Activated T-cell treated with anti-CD3 and anti-CD28 coated beads, Interleukin-2, amount 50 U/mL, for 24 hours (primary cell): ENCODE results near the gene NEDD4.
"Not testable (repeated sequence)": the region's sequence is repeated elsewhere in the genome, so short reads cannot be mapped to it uniquely, and the experiment has no call there.

Source experiments
- DNase-seq: peaks from one replicate; pipeline ENCODE4 v3.0.0-alpha.2; 2020
- H3K27ac Mint-ChIP-seq: 2 replicates; pipeline ENCODE4 v1.8.0; 2020; ENCODE audit warnings: mild to moderate bottlenecking, mixed read lengths
- H3K27me3 Mint-ChIP-seq: 2 replicates; pipeline ENCODE4 v1.8.0; 2020; ENCODE audit warnings: mixed read lengths
- H3K36me3 Mint-ChIP-seq: 2 replicates; pipeline ENCODE4 v1.8.0; 2020; ENCODE audit warnings: low read depth, mixed read lengths
- H3K4me1 Mint-ChIP-seq: 2 replicates; pipeline ENCODE4 v1.8.0; 2020; ENCODE audit warnings: low read depth, mixed read lengths
- H3K4me3 Mint-ChIP-seq: 2 replicates; pipeline ENCODE4 v1.8.0; 2020; ENCODE audit warnings: mild to moderate bottlenecking, moderate library complexity, mixed read lengths
- H3K9me3 Mint-ChIP-seq: 2 replicates; pipeline ENCODE4 v1.8.0; 2020; ENCODE audit warnings: mixed read lengths

Gene NEDD4

DNA sequence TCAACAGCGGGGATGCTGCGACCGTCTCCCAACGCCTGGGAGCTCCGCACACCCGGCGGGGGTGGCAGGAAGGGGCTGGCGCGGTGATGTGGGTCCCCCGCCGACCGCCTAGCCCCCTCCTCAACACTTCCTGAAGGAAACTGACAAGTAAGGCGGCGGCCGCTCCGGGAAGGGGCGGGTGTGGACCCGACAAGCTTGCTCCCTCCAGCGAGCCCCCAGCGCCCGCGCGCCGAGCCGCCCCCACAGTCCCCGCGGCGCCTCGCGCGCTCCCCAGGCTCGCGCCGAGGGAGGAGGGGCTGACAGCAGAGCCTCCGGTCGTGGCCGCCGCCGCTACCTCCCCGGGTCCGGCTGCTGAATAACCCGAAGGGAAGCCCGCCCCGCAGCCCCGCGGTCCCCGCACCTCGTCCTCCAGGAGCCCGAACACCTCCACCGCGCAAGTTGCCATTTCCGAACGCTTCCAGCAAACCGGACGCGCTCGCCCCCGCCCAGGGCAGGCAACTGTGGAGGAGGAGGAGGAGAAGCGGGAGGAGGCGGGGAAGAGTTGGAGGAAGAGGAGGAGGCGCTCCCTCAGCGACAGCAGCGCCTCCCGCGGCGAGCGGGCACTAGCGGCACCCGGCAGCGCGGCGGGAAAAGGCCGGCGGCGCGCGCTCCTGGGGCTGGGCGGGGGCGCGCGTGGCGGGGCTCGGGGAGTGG, at the start of gene NEDD4:
Gene NEDD4, minus strand, starts transcription at position 502 of the 693 bp plus-strand sequence. Its CDS starts 57 bp downstream, at position 445.
- Mint-ChIP-seq H3K4me1 (peaks cover 29% of the 10 kb centered on the region), H3K36me3 (peaks cover 10% of the 10 kb centered on the region), H3K27ac (peak within 1 kb of the TSS; percentile 84), H3K27me3 (peaks cover 2% of the 10 kb centered on the region), H3K9me3 (no peaks in the 10 kb centered on the region), H3K4me3 (peak within 1 kb of the TSS; percentile 90)
- peak; percentile 87 for DNase-seq

DNA sequence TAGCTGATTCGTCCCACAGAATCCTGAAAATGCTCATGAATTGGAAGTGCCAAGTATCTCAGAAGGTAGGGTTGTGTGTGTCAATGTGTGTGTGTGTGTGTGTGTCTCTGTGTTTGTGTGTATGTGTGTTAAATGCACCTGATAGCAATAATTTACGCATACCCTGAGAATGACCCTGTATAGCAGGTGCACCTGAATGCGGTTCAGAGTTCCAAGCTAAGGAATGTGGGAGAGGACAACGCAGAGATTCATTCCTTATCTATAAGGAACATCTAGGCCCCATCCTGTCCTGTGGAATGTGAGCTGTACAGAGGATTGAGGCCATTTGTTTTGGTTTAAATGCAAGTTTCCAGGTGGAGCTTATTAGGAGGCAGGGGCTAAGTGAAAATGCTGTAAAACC, 49.1 kb upstream of the NEDD4 start:
- DNase-seq: no peak
- H3K27ac Mint-ChIP-seq: peak overlapping the region; percentile 82
- no peak overlapping the region for H3K4me3 Mint-ChIP-seq
- H3K9me3 Mint-ChIP-seq: peaks cover 34% of the 10 kb centered on the region
- H3K36me3 Mint-ChIP-seq: peaks cover 9% of the 10 kb centered on the region
- peaks cover 63% of the 10 kb centered on the region for H3K4me1 Mint-ChIP-seq
- H3K27me3 Mint-ChIP-seq: no peaks in the 10 kb centered on the region

GRCh38 chr15:56042031-56042430, 48.6 kb upstream of the NEDD4 start:
- Mint-ChIP-seq H3K4me3 (no peak overlapping the region), H3K9me3 (peaks cover 34% of the 10 kb centered on the region), H3K27ac (peak overlapping the region; percentile 12), H3K27me3 (no peaks in the 10 kb centered on the region), H3K4me1 (peaks cover 65% of the 10 kb centered on the region), H3K36me3 (peaks cover 9% of the 10 kb centered on the region)
- DNase-seq: no peak

GRCh38 chr15:56040081-56041035, 46.9 kb upstream of the NEDD4 start:
- Mint-ChIP-seq H3K4me3 (no peak overlapping the region), H3K27me3 (no peaks in the 10 kb centered on the region), H3K9me3 (peaks cover 28% of the 10 kb centered on the region), H3K4me1 (peaks cover 65% of the 10 kb centered on the region), H3K36me3 (peaks cover 9% of the 10 kb centered on the region), H3K27ac (no peak overlapping the region)
- no peak for DNase-seq

- DNase-seq: no peak
- Mint-ChIP-seq H3K4me1 (peaks cover 59% of the 10 kb centered on the region), H3K27me3 (no peaks in the 10 kb centered on the region), H3K4me3 (no peak overlapping the region), H3K27ac (peak overlapping the region; percentile 66), H3K36me3 (peaks cover 9% of the 10 kb centered on the region), H3K9me3 (peaks cover 20% of the 10 kb centered on the region)
Measured at GRCh38 chr15:56038707-56039106, 45.3 kb upstream of the NEDD4 start.

GRCh38 chr15:56038015-56038414, 44.6 kb upstream of the NEDD4 start:
- no peak overlapping the region for H3K4me3 Mint-ChIP-seq
- peaks cover 52% of the 10 kb centered on the region for H3K4me1 Mint-ChIP-seq
- H3K27ac Mint-ChIP-seq: peak overlapping the region; percentile 77
- peaks cover 17% of the 10 kb centered on the region for H3K9me3 Mint-ChIP-seq
- DNase-seq: no peak
- no peaks in the 10 kb centered on the region for H3K27me3 Mint-ChIP-seq
- H3K36me3 Mint-ChIP-seq: peaks cover 9% of the 10 kb centered on the region

DNA sequence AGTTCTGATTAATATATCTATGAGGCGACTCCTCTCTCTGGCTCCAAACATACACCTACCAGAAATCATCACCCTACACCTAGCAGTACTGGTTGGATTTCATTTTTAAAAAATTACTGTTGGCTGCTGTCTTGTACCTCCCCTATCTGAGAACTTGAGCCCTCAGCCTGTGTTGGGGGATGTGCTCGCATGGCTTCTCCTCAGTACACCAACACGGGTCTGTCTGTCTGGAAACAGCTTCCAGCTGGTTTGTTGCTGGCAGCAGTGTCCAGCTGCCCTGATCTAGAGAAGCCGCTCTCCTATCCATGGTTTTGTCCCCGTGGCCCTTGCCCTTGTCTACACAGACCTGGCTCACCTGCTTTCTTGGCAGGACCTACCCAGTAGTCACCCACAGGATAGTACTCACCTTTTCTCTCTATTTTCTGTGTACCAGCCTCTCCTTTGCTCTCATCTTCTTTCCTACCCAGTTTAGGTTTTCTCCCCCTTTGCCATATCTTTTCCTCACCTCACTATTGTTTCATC, 43.2 kb upstream of the NEDD4 start:
- H3K36me3 Mint-ChIP-seq: peaks cover 9% of the 10 kb centered on the region
- DNase-seq: no peak
- peaks cover 39% of the 10 kb centered on the region for H3K4me1 Mint-ChIP-seq
- no peaks in the 10 kb centered on the region for H3K27me3 Mint-ChIP-seq
- H3K27ac Mint-ChIP-seq: no peak overlapping the region
- peaks cover 13% of the 10 kb centered on the region for H3K9me3 Mint-ChIP-seq
- H3K4me3 Mint-ChIP-seq: no peak overlapping the region

DNA sequence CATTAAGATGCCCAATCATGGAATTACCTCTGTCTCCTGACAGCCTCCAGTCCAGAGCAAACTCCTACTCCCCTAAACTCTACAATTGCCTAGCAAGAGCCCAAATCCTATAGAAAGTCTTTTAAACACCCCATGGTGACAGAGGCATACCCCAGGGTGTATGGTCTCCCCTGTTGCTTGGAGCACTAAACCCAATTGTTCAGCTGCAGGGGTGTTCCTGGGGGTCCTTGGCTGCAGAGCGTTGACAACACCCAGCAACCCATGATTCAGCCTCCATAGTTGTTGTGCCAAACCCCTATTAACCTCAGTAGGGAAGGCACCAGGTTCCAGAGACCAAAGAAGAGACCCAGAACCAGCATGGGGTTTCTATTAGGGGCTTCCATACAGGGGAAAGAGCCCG, 41.8 kb upstream of the NEDD4 start:
- peaks cover 13% of the 10 kb centered on the region for H3K9me3 Mint-ChIP-seq
- H3K4me3 Mint-ChIP-seq: no peak overlapping the region
- no peak for DNase-seq
- H3K27ac Mint-ChIP-seq: no peak overlapping the region
- peaks cover 29% of the 10 kb centered on the region for H3K4me1 Mint-ChIP-seq
- H3K36me3 Mint-ChIP-seq: peaks cover 9% of the 10 kb centered on the region
- no peaks in the 10 kb centered on the region for H3K27me3 Mint-ChIP-seq

- Mint-ChIP-seq H3K27ac (no peak overlapping the region), H3K36me3 (peaks cover 9% of the 10 kb centered on the region)
Measured at GRCh38 chr15:56034514-56034913, 41.1 kb upstream of the NEDD4 start.

GRCh38 chr15:56032373-56032772, 39.0 kb upstream of the NEDD4 start:
- Mint-ChIP-seq H3K9me3 (no peaks in the 10 kb centered on the region), H3K36me3 (no peaks in the 10 kb centered on the region), H3K4me1 (peaks cover 6% of the 10 kb centered on the region), H3K4me3 (no peak overlapping the region), H3K27me3 (no peaks in the 10 kb centered on the region), H3K27ac (no peak overlapping the region)
- no peak for DNase-seq

More at GRCh38 chr15:56034514-56034913, 41.1 kb upstream of the NEDD4 start:
- Mint-ChIP-seq H3K4me1 (peaks cover 25% of the 10 kb centered on the region), H3K4me3 (no peak overlapping the region), H3K9me3 (peaks cover 13% of the 10 kb centered on the region), H3K27me3 (no peaks in the 10 kb centered on the region)
- no peak for DNase-seq

DNA sequence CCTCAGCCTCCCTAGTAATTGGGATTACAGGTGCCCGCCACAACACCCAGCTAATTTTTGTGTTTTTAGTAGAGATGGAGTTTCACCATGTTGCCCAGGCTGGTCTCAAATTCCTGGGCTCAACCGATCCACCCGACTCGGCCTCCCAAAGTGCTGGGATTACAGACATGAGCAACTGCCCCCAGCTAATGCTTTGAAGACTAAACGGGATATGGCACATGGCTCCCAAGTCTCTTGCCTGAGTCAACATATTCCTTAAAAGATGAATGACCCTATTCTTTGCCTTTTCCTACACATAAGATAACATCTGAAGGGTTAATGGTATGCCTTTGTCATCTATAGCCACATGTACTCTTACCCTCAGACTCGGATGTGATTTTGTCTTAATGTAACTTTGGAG, 38.4 kb upstream of the NEDD4 start:
- Mint-ChIP-seq H3K27ac (no peak overlapping the region), H3K27me3 (no peaks in the 10 kb centered on the region)

GRCh38 chr15:56031402-56031801, 38.0 kb upstream of the NEDD4 start:
- Mint-ChIP-seq H3K4me3 (no peak overlapping the region), H3K27me3 (no peaks in the 10 kb centered on the region), H3K36me3 (no peaks in the 10 kb centered on the region)

More for the DNA sequence above, 38.4 kb upstream of the NEDD4 start:
- DNase-seq: no peak
- Mint-ChIP-seq H3K4me3 (no peak overlapping the region), H3K9me3 (no peaks in the 10 kb centered on the region), H3K36me3 (no peaks in the 10 kb centered on the region), H3K4me1 (peaks cover 5% of the 10 kb centered on the region)

GRCh38 chr15:56028430-56028829, 35.0 kb upstream of the NEDD4 start:
- Mint-ChIP-seq H3K36me3 (no peaks in the 10 kb centered on the region), H3K9me3 (peaks cover 4% of the 10 kb centered on the region), H3K27ac (no peak overlapping the region), H3K4me3 (no peak overlapping the region), H3K27me3 (peaks cover 5% of the 10 kb centered on the region), H3K4me1 (no peaks in the 10 kb centered on the region)
- no peak for DNase-seq

More at GRCh38 chr15:56031402-56031801, 38.0 kb upstream of the NEDD4 start:
- no peak overlapping the region for H3K27ac Mint-ChIP-seq
- no peaks in the 10 kb centered on the region for H3K9me3 Mint-ChIP-seq
- H3K4me1 Mint-ChIP-seq: peaks cover 5% of the 10 kb centered on the region
- no peak for DNase-seq

GRCh38 chr15:56023160-56023559, 29.7 kb upstream of the NEDD4 start:
- not testable (repeated sequence) for H3K27me3 Mint-ChIP-seq, H3K9me3 Mint-ChIP-seq, H3K4me1 Mint-ChIP-seq, H3K27ac Mint-ChIP-seq, H3K4me3 Mint-ChIP-seq, DNase-seq, H3K36me3 Mint-ChIP-seq
